Suprapubic skin (tissue), 4 donors: ENCODE measurements around the gene PPIP5K1.

Source experiments
- CTCF ChIP-seq, 2 donors: fragments of 200-600 bp in 1 of 2; fragments of 450-650 bp in 1 of 2; sonication (generic) in 1 of 2; IDR thresholded peaks; one replicate each; pipeline ENCODE4 v1.5.1; 2016 to 2019; ENCODE audit warnings: antibody characterized with exemption in 2 of 2, mild to moderate bottlenecking in 1 of 2, moderate library complexity in 1 of 2
- EP300 ChIP-seq: sonication (generic); formaldehyde crosslinking; IDR thresholded peaks from one replicate; pipeline ENCODE4 v1.6.1; 2017; ENCODE audit warnings: antibody characterized with exemption
- POLR2AphosphoS5 ChIP-seq, 3 donors: sonication (generic); formaldehyde crosslinking; IDR thresholded peaks; one replicate each; pipeline ENCODE4 v1.6.1; 2017; ENCODE audit warnings: antibody characterized with exemption in 3 of 3

GRCh38 chr15:43493703-43494472 is 96.1 kb downstream of the PPIP5K1 start:
- no peak for TF ChIP-seq CTCF (IDR thresholded peaks at IDR 0.05)
- TF ChIP-seq EP300 = no peak
- no peak for TF ChIP-seq POLR2AphosphoS5 (IDR thresholded peaks at IDR 0.05)
